ENCODE data around the gene TFR2.

The TFR2 gene

DNA sequence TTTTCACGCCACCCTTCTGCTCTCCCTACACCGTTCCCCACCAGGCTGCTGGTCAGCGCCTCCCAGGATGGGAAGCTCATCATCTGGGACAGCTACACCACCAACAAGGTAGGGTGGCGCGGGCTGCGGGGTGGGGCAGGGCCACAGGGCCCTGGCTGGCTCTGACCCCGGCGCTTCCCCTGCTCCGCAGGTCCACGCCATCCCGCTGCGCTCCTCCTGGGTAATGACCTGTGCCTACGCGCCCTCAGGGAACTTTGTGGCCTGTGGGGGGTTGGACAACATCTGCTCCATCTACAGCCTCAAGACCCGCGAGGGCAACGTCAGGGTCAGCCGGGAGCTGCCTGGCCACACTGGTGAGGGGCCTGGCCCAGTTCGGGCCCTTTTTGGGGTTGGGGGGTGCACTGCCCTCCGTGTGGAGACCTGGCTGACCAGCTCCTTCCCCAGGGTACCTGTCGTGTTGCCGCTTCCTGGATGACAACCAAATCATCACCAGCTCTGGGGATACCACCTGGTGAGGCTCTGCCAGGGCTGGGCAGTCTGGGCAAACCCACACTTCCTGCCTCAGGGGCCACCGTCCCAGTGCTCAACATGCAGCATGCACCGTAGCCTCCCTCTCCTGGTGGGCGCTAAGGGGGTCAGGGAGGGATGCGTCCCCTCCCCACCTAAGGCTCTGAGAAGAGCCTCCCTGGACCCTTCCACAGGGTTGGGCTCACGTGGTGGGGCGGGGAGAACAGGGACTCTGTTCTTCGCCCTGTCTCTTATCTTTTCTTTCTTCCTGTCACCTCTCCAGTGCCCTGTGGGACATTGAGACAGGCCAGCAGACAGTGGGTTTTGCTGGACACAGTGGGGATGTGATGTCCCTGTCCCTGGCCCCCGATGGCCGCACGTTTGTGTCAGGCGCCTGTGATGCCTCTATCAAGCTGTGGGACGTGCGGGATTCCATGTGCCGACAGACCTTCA is 36.2 kb upstream of the TFR2 start:
- Histone ChIP-seq H3K4me1 (ENCODE audit: control insufficient read depth, insufficient read depth, low read length, poor library complexity, severe bottlenecking) (peaks cover 12% of the 10 kb centered on the region), H3K4me3 (ENCODE audit: extremely low read depth, insufficient read depth, low read length, poor library complexity, severe bottlenecking) (no peak overlapping the region), H3K9me3 (ENCODE audit: control insufficient read depth, low read length) (no peaks in the 10 kb centered on the region), H3K27ac (ENCODE audit: low read depth, low read length, severe bottlenecking) (no peak overlapping the region), H3K36me3 (ENCODE audit: control insufficient read depth, insufficient read depth, low read length) (peaks cover 63% of the 10 kb centered on the region)
- 96% methylated on average over 24 to 30 of the region's 36 CpGs for WGBS, 2 experiments (ENCODE audit: insufficient coverage in 2 of 2)

DNA sequence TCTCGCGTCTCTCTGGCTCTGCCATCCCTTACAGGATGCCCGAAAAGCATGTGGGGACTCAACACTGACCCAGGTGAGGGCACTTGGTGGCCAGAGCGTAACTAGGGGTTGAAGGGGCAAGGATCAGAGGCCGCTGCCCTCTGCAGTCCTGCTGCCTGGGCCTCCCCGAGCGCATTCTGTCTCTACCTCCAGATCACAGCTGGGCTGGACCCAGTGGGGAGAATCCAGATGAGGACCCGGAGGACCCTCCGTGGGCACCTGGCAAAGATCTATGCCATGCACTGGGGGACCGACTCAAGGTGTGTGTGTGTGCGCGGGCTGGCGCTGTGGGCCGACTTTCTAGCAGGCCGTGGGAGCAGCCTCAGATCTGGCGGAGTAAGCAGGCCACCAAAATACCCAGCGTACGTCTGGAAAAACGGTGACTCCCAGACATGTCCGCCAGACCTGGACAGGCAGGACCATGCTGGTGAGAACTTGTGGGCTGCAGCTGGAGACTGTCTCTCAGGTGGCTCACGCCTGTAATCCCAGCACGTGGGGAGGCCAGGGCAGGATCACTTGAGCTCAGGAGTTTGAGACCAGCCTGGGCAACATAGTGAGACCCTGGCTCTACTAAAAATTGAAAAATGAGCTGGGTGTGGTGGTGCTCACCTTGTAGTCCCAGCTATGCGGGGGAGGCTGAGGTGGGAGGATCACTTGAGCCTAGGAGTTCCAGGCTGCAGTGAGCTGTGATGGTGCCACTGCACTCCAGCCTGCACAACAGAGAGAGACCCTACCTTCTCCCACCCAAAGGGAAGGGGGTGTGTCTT is 35.4 kb upstream of the TFR2 start:
- 92 to 94% methylated on average over 19 to 21 of the region's 23 CpGs for WGBS, 2 experiments (ENCODE audit: insufficient coverage in 2 of 2)
- Histone ChIP-seq H3K4me1 (ENCODE audit: control insufficient read depth, insufficient read depth, low read length, poor library complexity, severe bottlenecking) (peaks cover 10% of the 10 kb centered on the region), H3K4me3 (ENCODE audit: extremely low read depth, insufficient read depth, low read length, poor library complexity, severe bottlenecking) (peak overlapping the region; percentile 88), H3K27ac (ENCODE audit: low read depth, low read length, severe bottlenecking) (peak overlapping the region; percentile 49), H3K9me3 (ENCODE audit: control insufficient read depth, low read length) (no peaks in the 10 kb centered on the region), H3K36me3 (ENCODE audit: control insufficient read depth, insufficient read depth, low read length) (peaks cover 54% of the 10 kb centered on the region)

DNA sequence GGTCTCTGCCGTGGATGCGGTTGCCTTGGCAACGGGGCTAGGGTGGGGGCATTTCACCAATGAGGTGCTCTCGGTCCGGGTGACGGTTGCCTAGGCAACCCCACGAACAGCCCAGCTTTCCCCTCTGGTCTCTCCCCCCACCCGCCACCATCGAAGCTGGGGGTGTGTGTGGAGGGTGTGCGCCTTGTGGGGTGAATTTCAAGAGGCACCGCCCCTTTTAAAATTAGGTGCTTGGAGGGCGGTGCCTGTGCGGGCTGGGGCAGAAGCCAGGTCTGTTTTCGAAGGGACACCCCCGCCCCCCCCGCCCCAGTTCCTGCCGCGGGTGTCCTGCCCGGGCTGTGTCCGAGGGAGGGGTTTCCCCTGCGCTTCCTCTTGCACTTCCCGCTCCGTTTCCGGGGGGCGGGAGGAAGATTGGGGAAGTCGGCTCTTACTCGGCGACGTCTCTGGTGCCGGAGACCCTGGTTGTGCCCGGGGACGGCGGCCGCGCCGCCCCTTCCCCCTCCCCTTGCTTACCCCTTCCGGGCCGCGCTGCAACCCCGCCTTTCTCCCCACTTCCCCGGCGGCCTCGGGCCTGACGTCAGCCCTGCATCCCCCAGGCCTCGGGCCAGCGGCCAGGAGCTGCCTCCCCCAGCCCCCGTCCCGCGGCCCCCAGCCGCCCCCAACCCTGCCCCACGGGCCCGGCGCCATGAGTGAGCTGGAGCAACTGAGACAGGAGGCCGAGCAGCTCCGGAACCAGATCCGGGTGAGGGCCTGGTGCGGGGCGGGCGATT is 34.4 kb upstream of the TFR2 start:
- peak overlapping the region; percentile 88 for H3K4me3 ChIP-seq (ENCODE audit: extremely low read depth, insufficient read depth, low read length, poor library complexity, severe bottlenecking)
- H3K36me3 ChIP-seq (ENCODE audit: control insufficient read depth, insufficient read depth, low read length), result peaks cover 44% of the 10 kb centered on the region
- 10 to 16% methylated on average over 5 to 29 of the region's 59 CpGs for WGBS, 2 experiments (ENCODE audit: insufficient coverage in 2 of 2)
- H3K9me3 ChIP-seq (ENCODE audit: control insufficient read depth, low read length), result no peaks in the 10 kb centered on the region
- peaks cover 3% of the 10 kb centered on the region for H3K4me1 ChIP-seq (ENCODE audit: control insufficient read depth, insufficient read depth, low read length, poor library complexity, severe bottlenecking)
- H3K27ac ChIP-seq (ENCODE audit: low read depth, low read length, severe bottlenecking), result peak overlapping the region; percentile 49

DNA sequence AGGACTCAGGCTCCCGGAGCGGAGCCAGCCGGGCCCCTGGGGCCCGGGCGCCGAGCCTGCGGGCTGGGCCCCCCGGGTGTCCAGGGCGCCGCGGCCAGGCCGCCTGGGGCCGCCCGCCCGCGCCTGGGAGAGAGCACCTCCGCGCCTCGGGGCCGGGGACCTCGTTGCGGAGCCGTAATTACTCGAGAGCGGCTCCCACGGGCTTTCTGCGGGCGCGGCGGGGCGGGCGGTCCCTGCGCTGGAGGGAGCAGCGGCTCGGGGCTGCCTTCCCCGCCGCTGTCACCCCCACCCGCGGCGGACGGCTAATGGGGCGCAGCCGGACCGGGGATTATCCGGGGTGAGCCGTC is 33.7 kb upstream of the TFR2 start:
- peak overlapping the region; percentile 88 for H3K4me3 ChIP-seq (ENCODE audit: extremely low read depth, insufficient read depth, low read length, poor library complexity, severe bottlenecking)
- no peaks in the 10 kb centered on the region for H3K9me3 ChIP-seq (ENCODE audit: control insufficient read depth, low read length)
- peak overlapping the region; percentile 49 for H3K27ac ChIP-seq (ENCODE audit: low read depth, low read length, severe bottlenecking)
- WGBS, 2 experiments (ENCODE audit: insufficient coverage in 2 of 2), result 0 to 1% methylated on average over 22 to 38 of the region's 46 CpGs
- peaks cover 39% of the 10 kb centered on the region for H3K36me3 ChIP-seq (ENCODE audit: control insufficient read depth, insufficient read depth, low read length)
- H3K4me1 ChIP-seq (ENCODE audit: control insufficient read depth, insufficient read depth, low read length, poor library complexity, severe bottlenecking), result peaks cover 2% of the 10 kb centered on the region

DNA sequence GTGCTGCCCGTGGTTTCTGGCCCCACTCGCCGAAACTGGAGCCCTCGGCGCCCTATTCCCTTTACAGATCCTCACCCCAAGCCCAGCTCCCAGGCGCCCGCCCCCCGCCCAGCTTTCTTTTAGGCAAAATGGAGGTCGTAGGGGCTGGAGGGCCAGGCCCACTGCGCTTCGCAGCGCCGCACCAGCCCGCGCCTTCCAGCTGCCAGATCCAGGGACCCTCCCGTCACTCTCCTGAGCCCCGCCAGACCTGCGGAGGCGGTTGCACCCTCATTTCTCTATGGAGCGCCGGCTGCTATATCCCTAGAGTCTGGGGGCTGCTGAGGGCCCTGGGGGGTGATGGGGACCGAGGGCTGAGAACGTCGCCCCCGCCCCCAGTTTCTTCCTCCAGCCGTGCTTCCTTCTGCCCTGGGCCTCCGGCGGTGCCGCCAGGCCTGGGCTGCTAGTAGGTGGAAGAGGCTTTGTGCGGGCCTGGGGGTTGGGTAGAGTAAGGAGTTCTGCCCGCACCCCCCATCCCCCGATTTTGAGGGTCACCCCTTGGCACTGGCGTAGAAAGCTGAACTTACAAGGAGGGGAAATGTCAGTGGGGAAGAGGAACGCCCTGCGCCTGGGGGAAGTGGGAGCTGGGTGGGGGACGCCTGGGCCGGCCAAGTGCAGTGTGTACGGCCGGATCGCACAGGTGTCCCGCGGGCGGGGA is 33.2 kb upstream of the TFR2 start:
- Histone ChIP-seq H3K4me3 (ENCODE audit: extremely low read depth, insufficient read depth, low read length, poor library complexity, severe bottlenecking) (peak overlapping the region; percentile 88), H3K27ac (ENCODE audit: low read depth, low read length, severe bottlenecking) (peak overlapping the region; percentile 45), H3K36me3 (ENCODE audit: control insufficient read depth, insufficient read depth, low read length) (peaks cover 33% of the 10 kb centered on the region), H3K9me3 (ENCODE audit: control insufficient read depth, low read length) (no peaks in the 10 kb centered on the region), H3K4me1 (ENCODE audit: control insufficient read depth, insufficient read depth, low read length, poor library complexity, severe bottlenecking) (peaks cover 2% of the 10 kb centered on the region)
- 1% methylated on average over 23 to 33 of the region's 43 CpGs for WGBS, 2 experiments (ENCODE audit: insufficient coverage in 2 of 2)

DNA sequence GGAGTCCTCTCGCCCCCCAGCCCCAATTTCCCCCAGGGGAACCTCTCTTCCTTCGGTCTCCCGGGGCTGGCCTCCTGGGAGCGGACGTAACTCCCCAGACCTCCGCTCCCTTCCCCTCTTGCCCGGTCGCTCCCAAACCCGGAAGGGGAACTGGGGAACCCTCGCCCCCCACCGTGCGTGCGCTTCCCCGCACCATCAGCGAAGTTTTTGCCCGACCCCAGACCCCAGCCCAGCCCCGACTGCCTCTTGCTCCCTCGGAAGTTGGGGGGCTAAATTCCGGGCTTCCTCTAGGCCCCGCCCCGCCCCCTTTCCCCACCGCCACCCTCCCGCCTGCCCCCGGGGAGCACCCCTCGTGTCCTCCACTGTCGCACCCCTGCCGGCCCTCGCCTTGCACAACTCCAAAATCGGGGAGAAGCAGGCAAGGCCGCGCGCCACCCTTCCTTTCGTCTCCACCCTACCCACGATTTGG is 32.6 kb upstream of the TFR2 start:
- H3K4me1 ChIP-seq (ENCODE audit: control insufficient read depth, insufficient read depth, low read length, poor library complexity, severe bottlenecking), result peaks cover under 1% of the 10 kb centered on the region
- peaks cover 28% of the 10 kb centered on the region for H3K36me3 ChIP-seq (ENCODE audit: control insufficient read depth, insufficient read depth, low read length)
- peak overlapping the region; percentile 99 for H3K27ac ChIP-seq (ENCODE audit: low read depth, low read length, severe bottlenecking)
- 0% methylated on average over 17 to 30 of the region's 34 CpGs for WGBS, 2 experiments (ENCODE audit: insufficient coverage in 2 of 2)
- H3K4me3 ChIP-seq (ENCODE audit: extremely low read depth, insufficient read depth, low read length, poor library complexity, severe bottlenecking), result peak overlapping the region; percentile 88
- H3K9me3 ChIP-seq (ENCODE audit: control insufficient read depth, low read length), result no peaks in the 10 kb centered on the region

DNA sequence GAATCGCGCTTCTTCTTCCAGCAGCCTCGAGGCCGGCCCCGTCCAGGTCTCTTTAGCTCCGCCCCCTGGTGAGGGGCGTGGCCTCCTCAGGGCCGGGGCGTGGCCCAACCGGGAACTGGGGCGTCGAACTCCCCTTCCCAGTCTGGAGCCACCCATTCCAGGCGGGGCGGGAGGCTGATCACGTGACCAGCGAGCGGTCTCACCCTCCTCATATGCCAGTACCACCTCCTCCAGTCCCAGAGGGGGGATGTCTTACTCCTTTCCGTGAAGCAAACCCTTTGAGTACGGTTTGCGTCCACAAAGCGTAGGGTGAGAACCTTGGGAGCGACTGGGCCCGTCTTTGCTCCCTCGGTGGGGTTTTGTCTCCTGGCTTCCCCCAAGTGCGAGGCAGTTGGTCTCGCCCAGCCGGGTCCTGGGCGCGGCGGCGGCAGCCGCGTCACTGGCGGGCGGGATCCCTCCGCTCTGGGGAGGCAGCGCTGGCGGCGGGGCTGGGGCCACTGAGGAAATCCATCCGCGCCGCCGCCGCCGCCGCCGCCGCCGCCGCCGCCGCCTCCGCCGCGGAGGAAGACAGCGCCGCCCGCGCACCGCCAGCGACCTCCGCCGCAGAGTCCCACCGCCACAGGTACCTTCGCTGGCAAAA is 32.1 kb upstream of the TFR2 start, which contains the start of gene GNB2:
TSS of gene GNB2 (plus strand) at position 439 of the 640 bp plus-strand sequence. CDS start 2,526 bp downstream, outside the sequence.
- Histone ChIP-seq H3K27ac (ENCODE audit: low read depth, low read length, severe bottlenecking) (peak within 1 kb of the TSS; percentile 99), H3K36me3 (ENCODE audit: control insufficient read depth, insufficient read depth, low read length) (peaks cover 22% of the 10 kb centered on the region), H3K4me3 (ENCODE audit: extremely low read depth, insufficient read depth, low read length, poor library complexity, severe bottlenecking) (peak within 1 kb of the TSS; percentile 88), H3K9me3 (ENCODE audit: control insufficient read depth, low read length) (no peaks in the 10 kb centered on the region), H3K4me1 (ENCODE audit: control insufficient read depth, insufficient read depth, low read length, poor library complexity, severe bottlenecking) (no peaks in the 10 kb centered on the region)
- WGBS, 2 experiments (ENCODE audit: insufficient coverage in 2 of 2), result 0% methylated on average over 19 to 39 of the region's 65 CpGs

DNA sequence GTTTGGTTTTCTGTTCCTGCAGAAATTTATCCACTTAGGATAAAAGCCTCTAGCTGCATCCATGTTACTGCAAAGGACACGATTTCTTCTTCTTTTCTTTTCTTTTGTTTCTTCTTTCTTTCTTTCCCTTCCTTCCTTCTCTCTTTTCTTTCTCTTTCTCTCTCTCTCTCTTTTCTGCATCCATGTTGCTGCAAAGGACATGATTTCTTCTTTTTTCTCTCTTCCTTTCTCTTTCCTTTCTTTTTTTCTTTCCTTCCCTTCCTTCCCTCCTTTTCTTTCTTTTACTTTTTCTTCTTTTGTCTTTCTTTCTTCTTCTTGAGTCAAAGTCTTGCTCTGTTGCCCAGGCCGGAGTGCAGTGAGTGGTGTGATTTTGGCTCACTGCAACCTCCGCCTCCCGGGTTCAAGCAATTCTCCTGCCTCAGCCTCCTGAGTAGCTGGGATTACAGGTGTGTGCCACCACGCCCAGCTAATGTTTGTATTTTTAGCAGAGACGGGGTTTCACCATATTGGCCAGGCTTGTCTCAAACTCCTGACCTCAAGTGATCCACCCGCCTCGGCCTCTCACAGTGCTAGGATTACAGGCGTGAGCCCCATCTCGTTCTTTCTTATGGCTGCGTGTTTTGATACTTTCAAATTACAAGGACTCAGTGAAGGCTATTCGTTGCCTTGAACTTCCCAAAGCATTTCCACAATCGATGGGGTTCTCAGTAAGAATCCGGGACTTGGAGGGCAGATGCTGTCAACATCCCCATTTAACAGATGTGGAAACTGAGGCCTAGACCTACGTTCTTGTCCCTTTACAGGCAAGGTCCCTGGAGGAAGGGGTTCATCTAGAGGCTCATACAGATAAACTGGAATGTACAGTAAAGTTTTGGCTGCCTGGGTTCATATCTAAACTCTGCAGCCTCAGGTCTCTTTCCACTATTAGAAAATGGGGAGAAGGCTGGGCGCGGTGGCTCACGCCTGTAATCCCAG is 30.3 kb upstream of the TFR2 start:
- H3K4me1 ChIP-seq (ENCODE audit: control insufficient read depth, insufficient read depth, low read length, poor library complexity, severe bottlenecking), result no peaks in the 10 kb centered on the region
- H3K36me3 ChIP-seq (ENCODE audit: control insufficient read depth, insufficient read depth, low read length), result peaks cover 5% of the 10 kb centered on the region
- H3K27ac ChIP-seq (ENCODE audit: low read depth, low read length, severe bottlenecking), result no peak overlapping the region
- H3K4me3 ChIP-seq (ENCODE audit: extremely low read depth, insufficient read depth, low read length, poor library complexity, severe bottlenecking), result no peak overlapping the region
- 90 to 94% methylated on average over 15 to 18 of the region's 18 CpGs for WGBS, 2 experiments (ENCODE audit: insufficient coverage in 2 of 2)
- H3K9me3 ChIP-seq (ENCODE audit: control insufficient read depth, low read length), result no peaks in the 10 kb centered on the region

DNA sequence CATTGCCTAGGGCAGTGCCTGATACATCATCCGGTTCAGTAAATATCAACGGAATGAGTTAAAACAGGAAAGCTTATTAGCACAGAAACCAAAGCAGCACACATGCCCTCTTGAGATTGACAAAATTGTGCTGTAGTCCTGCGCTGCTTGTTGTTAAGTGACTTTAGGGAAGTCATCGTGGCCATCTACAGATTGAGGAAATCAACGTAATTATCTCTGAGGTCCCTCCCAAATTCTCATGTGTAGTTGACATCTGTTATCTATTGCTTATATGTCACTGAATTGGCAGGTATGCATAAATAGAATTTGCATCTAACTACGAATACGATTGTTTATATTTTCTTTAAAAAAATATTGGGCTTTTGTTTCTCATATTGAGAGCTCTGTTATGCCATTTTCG is 28.7 kb upstream of the TFR2 start:
- no peaks in the 10 kb centered on the region for H3K36me3 ChIP-seq (ENCODE audit: control insufficient read depth, insufficient read depth, low read length)
- H3K4me3 ChIP-seq (ENCODE audit: extremely low read depth, insufficient read depth, low read length, poor library complexity, severe bottlenecking), result no peak overlapping the region
- no peaks in the 10 kb centered on the region for H3K9me3 ChIP-seq (ENCODE audit: control insufficient read depth, low read length)
- no peaks in the 10 kb centered on the region for H3K4me1 ChIP-seq (ENCODE audit: control insufficient read depth, insufficient read depth, low read length, poor library complexity, severe bottlenecking)
- 87 to 96% methylated on average over 3 of the region's 8 CpGs for WGBS, 2 experiments (ENCODE audit: insufficient coverage in 2 of 2)
- H3K27ac ChIP-seq (ENCODE audit: low read depth, low read length, severe bottlenecking), result no peak overlapping the region
